H1 (cell line): ENCODE data around the gene MTMR1. TPM values are rescaled to one million over a fixed set of nuclear protein-coding genes. Genes with fewer than 3 reads are reported as not detected.

Source experiments
- CTCF ChIA-PET: fragments of 300-600 bp; sonication (Branson Sonifier 250); formaldehyde crosslinking; loops from one replicate; lab custom pipeline; 2021; ENCODE audit not compliant: partially characterized antibody; lab: Charles Lee
- POLR2A ChIA-PET: fragments of 300-600 bp; sonication (Branson Sonifier 250); formaldehyde crosslinking; loops from one replicate; lab custom pipeline; 2021; ENCODE audit warnings: inconsistent platforms; ENCODE audit not compliant: partially characterized antibody; lab: Charles Lee
- DNase-seq, 2 experiments: peaks; one replicate each; pipeline versions ENCODE4 v3.0.0 to v3.0.0-alpha.2; 2010 to 2022; ENCODE audit warnings: low spot score in 2 of 2, low read depth in 1 of 2, mixed read lengths in 1 of 2
- FAIRE-seq: peaks from 2 replicates; lab custom pipeline; 2011; peaks lifted over from hg19 to GRCh38; lab: Jason Lieb, UNC
- H2AFZ ChIP-seq: 2 replicates; pipeline ENCODE4 v1.8.1; 2012; ENCODE audit warnings: low read length, inconsistent platforms
- H2AK5ac ChIP-seq: 2 replicates; pipeline ENCODE4 v1.6.1; 2013; ENCODE audit warnings: low read depth, low read length
- H2BK120ac ChIP-seq: replicated peaks from 2 replicates; pipeline ENCODE3; 2013; ENCODE audit warnings: low read depth, low read length, inconsistent platforms
- H2BK12ac ChIP-seq: 2 replicates; pipeline ENCODE4 v1.6.1; 2013; ENCODE audit warnings: low read depth, low read length
- H2BK15ac ChIP-seq: 2 replicates; pipeline ENCODE4 v1.6.1; 2013; ENCODE audit warnings: low read length
- H2BK20ac ChIP-seq: 2 replicates; pipeline ENCODE4 v1.6.1; 2013; ENCODE audit warnings: low read length
- H2BK5ac ChIP-seq: 2 replicates; pipeline ENCODE4 v1.6.1; 2013; ENCODE audit warnings: low read depth, low read length
- H3K14ac ChIP-seq: 2 replicates; pipeline ENCODE4 v1.6.1; 2013; ENCODE audit warnings: inconsistent platforms; ENCODE audit not compliant: insufficient read length
- H3K18ac ChIP-seq: 2 replicates; pipeline ENCODE4 v1.6.1; 2013; ENCODE audit warnings: low read length; ENCODE audit errors: extremely low read depth
- H3K23ac ChIP-seq: 2 replicates; pipeline ENCODE4 v1.6.1; 2013; ENCODE audit warnings: inconsistent platforms; ENCODE audit not compliant: insufficient read length
- H3K23me2 ChIP-seq: 2 replicates; pipeline ENCODE4 v1.6.1; 2013; ENCODE audit warnings: low read depth, low read length
- H3K27ac ChIP-seq: 2 replicates; pipeline ENCODE4 v1.6.1; 2011; ENCODE audit warnings: low read depth, low read length, inconsistent platforms
- H3K27me3 ChIP-seq, 4 experiments: replicated peaks in 1 of 4; 1 replicate in 1 of 4; 2 replicates in 3 of 4; pipeline versions ENCODE4 v1.6.1 to v1.8.1; 2011 to 2013; ENCODE audit warnings: low read length in 3 of 4, mild to moderate bottlenecking in 3 of 4, inconsistent platforms in 2 of 4, mixed read lengths in 2 of 4, moderate library complexity in 1 of 4; ENCODE audit not compliant: control insufficient read depth in 3 of 4, insufficient read depth in 3 of 4; ENCODE audit errors: extremely low read depth in 1 of 4
- H3K36me3 ChIP-seq, 4 experiments: 2 replicates each; pipeline versions ENCODE4 v1.6.1 to v1.8.1; 2011 to 2013; ENCODE audit warnings: mild to moderate bottlenecking in 4 of 4, low read length in 3 of 4, moderate library complexity in 2 of 4, control low read depth in 1 of 4, inconsistent platforms in 1 of 4; ENCODE audit not compliant: insufficient read depth in 4 of 4, control insufficient read depth in 2 of 4
- H3K4ac ChIP-seq: replicated peaks from 2 replicates; pipeline ENCODE3; 2013; ENCODE audit warnings: low read length, low read depth, mixed read lengths, inconsistent platforms; ENCODE audit not compliant: insufficient read length
- H3K4me1 ChIP-seq, 4 experiments: replicated peaks in 1 of 4; 1 replicate in 1 of 4; 2 replicates in 3 of 4; pipeline versions ENCODE4 v1.6.1 to v1.8.1; 2011 to 2013; ENCODE audit warnings: low read length in 3 of 4, inconsistent platforms in 2 of 4, mixed read lengths in 1 of 4; ENCODE audit not compliant: insufficient read depth in 4 of 4, control insufficient read depth in 3 of 4
- H3K4me2 ChIP-seq, 2 experiments: 2 replicates each; pipeline versions ENCODE4 v1.6.1 to v1.8.1; 2011 to 2013; ENCODE audit warnings: low read depth in 2 of 2, low read length in 2 of 2, control low read depth in 1 of 2, inconsistent platforms in 1 of 2, mild to moderate bottlenecking in 1 of 2; ENCODE audit not compliant: insufficient read depth in 1 of 2
- H3K4me3 ChIP-seq, 4 experiments: fragments of 200-600, 300-600 bp in 1 of 4; sonication (generic), shearing (Covaris generic), sonication (Bioruptor Twin) in 1 of 4; 2 replicates each; pipeline versions ENCODE4 v1.5.1 to v1.8.1; 2011 to 2016; ENCODE audit warnings: low read length in 4 of 4, low read depth in 3 of 4, control low read depth in 2 of 4, inconsistent platforms in 2 of 4, mild to moderate bottlenecking in 2 of 4, mixed read lengths in 1 of 4, moderate library complexity in 1 of 4; ENCODE audit not compliant: insufficient read depth in 2 of 4; ENCODE audit errors: extremely low read depth in 1 of 4
- H3K56ac ChIP-seq: replicated peaks from 2 replicates; pipeline ENCODE3; 2013; ENCODE audit warnings: low read depth, mild to moderate bottlenecking, mixed read lengths, low read length, inconsistent platforms; ENCODE audit not compliant: insufficient read length
- H3K79me1 ChIP-seq: 2 replicates; pipeline ENCODE4 v1.6.1; 2013; ENCODE audit warnings: low read depth, low read length, control low read depth
- H3K79me2 ChIP-seq, 2 experiments: 2 replicates each; pipeline versions ENCODE4 v1.6.1 to v1.8.1; 2012 to 2013; ENCODE audit warnings: low read length in 2 of 2, mild to moderate bottlenecking in 2 of 2, inconsistent platforms in 1 of 2; ENCODE audit not compliant: insufficient read depth in 2 of 2, control insufficient read depth in 1 of 2
- H3K9ac ChIP-seq, 4 experiments: replicated peaks in 1 of 4; 1 replicate in 1 of 4; 2 replicates in 3 of 4; pipeline versions ENCODE4 v1.6.1 to v1.8.1; 2011 to 2013; ENCODE audit warnings: low read depth in 3 of 4, low read length in 3 of 4, control low read depth in 2 of 4, mild to moderate bottlenecking in 2 of 4, moderate library complexity in 2 of 4, inconsistent platforms in 1 of 4; ENCODE audit errors: extremely low read depth in 1 of 4
- H3K9me3 ChIP-seq, 2 experiments: 2 replicates each; pipeline versions ENCODE4 v1.6.1 to v1.8.1; 2012 to 2013; ENCODE audit warnings: mild to moderate bottlenecking in 2 of 2, moderate library complexity in 2 of 2, control low read depth in 1 of 2, inconsistent platforms in 1 of 2, low read depth in 1 of 2, low read length in 1 of 2, mixed read lengths in 1 of 2; ENCODE audit not compliant: insufficient read depth in 2 of 2
- H4K20me1 ChIP-seq, 2 experiments: replicated peaks in 1 of 2; 2 replicates each; pipeline versions ENCODE3 to v1.8.1; 2011 to 2013; ENCODE audit warnings: inconsistent platforms in 2 of 2, low read length in 2 of 2, mild to moderate bottlenecking in 1 of 2; ENCODE audit not compliant: insufficient read depth in 2 of 2, control insufficient read depth in 1 of 2
- H4K5ac ChIP-seq: 2 replicates; pipeline ENCODE4 v1.6.1; 2013; ENCODE audit warnings: low read length, low read depth, mixed read lengths, inconsistent platforms; ENCODE audit not compliant: insufficient read length
- H4K8ac ChIP-seq: 2 replicates; pipeline ENCODE4 v1.8.0; 2013; ENCODE audit warnings: mild to moderate bottlenecking, moderate library complexity, low read length, inconsistent platforms; ENCODE audit not compliant: insufficient read depth; ENCODE audit errors: extremely low read depth
- H4K91ac ChIP-seq: replicated peaks from 2 replicates; pipeline ENCODE3; 2013; ENCODE audit warnings: low read length, mixed read lengths, inconsistent platforms; ENCODE audit not compliant: insufficient read length
- ATF3 ChIP-seq: IDR thresholded peaks from 2 replicates; pipeline ENCODE4 v1.6.1; 2011; ENCODE audit warnings: low read depth, mild to moderate bottlenecking, low read length; ENCODE audit not compliant: insufficient read depth
- EP300 ChIP-seq, 2 experiments: IDR thresholded peaks; 1 replicate in 1 of 2; 2 replicates in 1 of 2; pipeline ENCODE4 v1.6.1; 2011 to 2012; ENCODE audit warnings: low read depth in 2 of 2, low read length in 2 of 2, mild to moderate bottlenecking in 2 of 2, borderline replicate concordance in 1 of 2, inconsistent platforms in 1 of 2, moderate library complexity in 1 of 2
- HDAC6 ChIP-seq: IDR thresholded peaks from one replicate; pipeline ENCODE4 v1.7.1; 2012; ENCODE audit warnings: low read depth, mild to moderate bottlenecking, inconsistent platforms, low read length, moderate library complexity
- JUN ChIP-seq: IDR thresholded peaks from 2 replicates; pipeline ENCODE4 v1.6.1; 2011; ENCODE audit warnings: low read depth, mild to moderate bottlenecking, improper control_type of control experiment, low read length
- NANOG ChIP-seq: IDR thresholded peaks from 2 replicates; pipeline ENCODE4 v1.6.1; 2011; ENCODE audit warnings: low read length, low read depth, mild to moderate bottlenecking, inconsistent platforms; ENCODE audit not compliant: insufficient read depth, poor library complexity, severe bottlenecking
- WGBS, 2 experiments: shearing (Covaris generic) in 1 of 2; methylation state at CpG; one replicate each; pipeline versions ENCODE4 v1.1.6 to v1.1.7; 2013 to 2015; ENCODE audit warnings: low lambda C conversion rate in 2 of 2, mixed read lengths in 2 of 2, inconsistent platforms in 1 of 2, low coverage in 1 of 2, missing lambda C conversion rate in 1 of 2; ENCODE audit not compliant: insufficient replicate concordance in 2 of 2, insufficient coverage in 1 of 2, insufficient read length in 1 of 2; ENCODE audit errors: extremely low coverage in 1 of 2, missing lambda C conversion rate in 1 of 2; 5-methylcytosine and 5-hydroxymethylcytosine counted together
- polyA plus RNA-seq, 7 experiments: library from polyadenylated mRNA; depleted of rRNA in 3 of 7; stranded (reverse) in 5 of 7; unstranded in 2 of 7; fragments of >200 nt in 5 of 7; fragments of 200-250 nt in 2 of 7; gene quantifications; 1 replicate in 5 of 7; 2 replicates in 1 of 7; 4 replicates in 1 of 7; pipeline versions ENCODE4 v1.2.1 to v1.2.3, GENCODE V29; 2011 to 2013; ENCODE audit warnings: missing spikeins in 2 of 7, mixed read lengths in 2 of 7
- total RNA-seq: library from RNA; stranded (reverse); fragmentation: NEBNext Ultra II Directional; extraction: Animal tissue kit (Norgen Biotek cat#: 25700); gene quantifications from 2 replicates; pipeline ENCODE4 v1.2.1, GENCODE V29; 2021

The MTMR1 gene
- total and polyA plus RNA-seq, 2 of the 8 experiments (the other 6 are each of a cell fraction or from before 2014, with no cell fraction given) = 15.1 to 23.8 TPM

- Histone ChIP-seq H4K8ac (no peak overlapping the region), H3K4ac (no peak overlapping the region), H4K91ac (no peak overlapping the region), H2BK12ac (no peak overlapping the region), H2AFZ (no peak overlapping the region), H2BK120ac (no peak overlapping the region), H3K79me2 (peaks cover 0 to 3% of the 10 kb centered on the region in 2 experiments; a peak in 2 of 4 replicates), H3K4me2 (no peak overlapping the region), H3K9me3 (no peaks in the 10 kb centered on the region), H3K27me3 (no peaks in the 10 kb centered on the region), H2BK5ac (no peak overlapping the region), H2BK20ac (no peak overlapping the region), H3K36me3 (no peaks in the 10 kb centered on the region; a peak in 1 of 8 replicates), H3K23ac (no peak overlapping the region), H4K20me1 (no peaks in the 10 kb centered on the region), H3K9ac (no peak overlapping the region), H3K23me2 (peaks cover 2% of the 10 kb centered on the region; the same call in 1 of the 2 replicates), H4K5ac (no peak overlapping the region), H3K79me1 (no peaks in the 10 kb centered on the region), H3K4me3 (no peak overlapping the region), H3K14ac (no peak overlapping the region), H3K56ac (no peak overlapping the region), H2AK5ac (no peak overlapping the region), H3K27ac (no peak overlapping the region), H3K4me1 (peaks cover 0 to 2% (median 0%) of the 10 kb centered on the region in 4 experiments; a peak in 2 of 7 replicates), H3K18ac (no peak overlapping the region), H2BK15ac (no peak overlapping the region)
- WGBS, 2 experiments = no CpG with 5 or more reads among the region's 1 CpG
- CTCF ChIA-PET = no interaction called here
- POLR2A ChIA-PET = interaction anchor here (1.5 kb wide), 1 partner anchor 13 kb away, joined by 3 read pairs; no protein-coding TSS in a partner anchor
- no peak for TF ChIP-seq HDAC6
- no peak for TF ChIP-seq EP300 (IDR thresholded peaks at IDR 0.05; ENCODE audit: borderline replicate concordance in 1 of 2, low read depth in 2 of 2, low read length in 2 of 2)
- no peak for TF ChIP-seq ATF3
- no peak for TF ChIP-seq JUN
- TF ChIP-seq NANOG = no peak
- FAIRE-seq (no peak), DNase-seq (no peak)
These were observed 3.1 kb downstream of the MTMR1 start for GRCh38 chrX:150696331-150696730.
